NB4 (cell line): ENCODE measurements around the gene TRIO.

ENCODE experiments used
- DNase-seq: peaks from one replicate; pipeline ENCODE4 v3.0.0; 2010; ENCODE audit warnings: low read depth
- H3K4me3 ChIP-seq: one replicate; pipeline ENCODE4 v1.5.1; 2011; ENCODE audit warnings: mild to moderate bottlenecking, low read depth, low read length, moderate library complexity
- MYC ChIP-seq: IDR thresholded peaks from 2 replicates; pipeline ENCODE4 v1.6.1; 2011; ENCODE audit warnings: low read depth, low read length
- POLR2A ChIP-seq: IDR thresholded peaks from 2 replicates; pipeline ENCODE4 v1.6.1; 2011; ENCODE audit warnings: mild to moderate bottlenecking; ENCODE audit not compliant: insufficient read length; ENCODE audit errors: extremely low read depth
- TF ChIP-seq, protein P1 (sequence below): IDR thresholded peaks from 2 replicates; pipeline ENCODE4 v1.6.1; 2011; ENCODE audit warnings: low read depth, low read length
- TF ChIP-seq, protein P2 (sequence below): IDR thresholded peaks from one replicate; pipeline ENCODE4 v1.5.1; 2012; ENCODE audit warnings: low read depth, low read length

The TRIO gene

DNA sequence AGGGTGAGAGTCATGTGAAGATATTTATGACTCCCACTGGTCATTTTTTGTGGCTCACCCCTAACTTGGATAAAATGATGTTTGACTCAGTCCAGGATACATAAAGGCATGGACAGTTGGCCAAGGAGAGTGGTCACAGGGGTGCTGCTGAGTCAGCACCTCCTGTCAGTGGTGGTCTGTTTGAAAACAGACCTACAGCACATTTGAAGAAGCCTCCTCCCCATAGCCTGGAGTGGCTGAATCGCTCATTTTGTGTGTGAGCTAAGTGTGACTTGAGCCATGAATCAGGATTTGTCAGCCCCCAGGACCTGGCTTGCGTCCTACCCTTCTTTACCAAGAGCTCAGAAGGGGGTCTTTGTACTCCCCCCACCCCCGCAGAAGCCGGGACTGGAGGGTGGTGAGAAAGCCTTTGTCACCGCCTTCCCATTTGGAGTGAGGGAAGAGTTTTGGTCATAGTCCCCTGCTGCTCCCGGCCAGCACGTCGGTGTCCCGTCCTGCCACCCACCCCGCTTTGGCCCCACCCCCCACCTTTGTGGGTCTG, 35.6 kb downstream of the TRIO start:
- DNase-seq = no peak
- TF ChIP-seq, protein P1, sequence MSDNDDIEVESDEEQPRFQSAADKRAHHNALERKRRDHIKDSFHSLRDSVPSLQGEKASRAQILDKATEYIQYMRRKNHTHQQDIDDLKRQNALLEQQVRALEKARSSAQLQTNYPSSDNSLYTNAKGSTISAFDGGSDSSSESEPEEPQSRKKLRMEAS = no peak
- TF ChIP-seq POLR2A (no peak), MYC (no peak)
- TF ChIP-seq, protein P2, sequence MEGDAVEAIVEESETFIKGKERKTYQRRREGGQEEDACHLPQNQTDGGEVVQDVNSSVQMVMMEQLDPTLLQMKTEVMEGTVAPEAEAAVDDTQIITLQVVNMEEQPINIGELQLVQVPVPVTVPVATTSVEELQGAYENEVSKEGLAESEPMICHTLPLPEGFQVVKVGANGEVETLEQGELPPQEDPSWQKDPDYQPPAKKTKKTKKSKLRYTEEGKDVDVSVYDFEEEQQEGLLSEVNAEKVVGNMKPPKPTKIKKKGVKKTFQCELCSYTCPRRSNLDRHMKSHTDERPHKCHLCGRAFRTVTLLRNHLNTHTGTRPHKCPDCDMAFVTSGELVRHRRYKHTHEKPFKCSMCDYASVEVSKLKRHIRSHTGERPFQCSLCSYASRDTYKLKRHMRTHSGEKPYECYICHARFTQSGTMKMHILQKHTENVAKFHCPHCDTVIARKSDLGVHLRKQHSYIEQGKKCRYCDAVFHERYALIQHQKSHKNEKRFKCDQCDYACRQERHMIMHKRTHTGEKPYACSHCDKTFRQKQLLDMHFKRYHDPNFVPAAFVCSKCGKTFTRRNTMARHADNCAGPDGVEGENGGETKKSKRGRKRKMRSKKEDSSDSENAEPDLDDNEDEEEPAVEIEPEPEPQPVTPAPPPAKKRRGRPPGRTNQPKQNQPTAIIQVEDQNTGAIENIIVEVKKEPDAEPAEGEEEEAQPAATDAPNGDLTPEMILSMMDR = no peak
- H3K4me3 ChIP-seq = no peak overlapping the region

DNA sequence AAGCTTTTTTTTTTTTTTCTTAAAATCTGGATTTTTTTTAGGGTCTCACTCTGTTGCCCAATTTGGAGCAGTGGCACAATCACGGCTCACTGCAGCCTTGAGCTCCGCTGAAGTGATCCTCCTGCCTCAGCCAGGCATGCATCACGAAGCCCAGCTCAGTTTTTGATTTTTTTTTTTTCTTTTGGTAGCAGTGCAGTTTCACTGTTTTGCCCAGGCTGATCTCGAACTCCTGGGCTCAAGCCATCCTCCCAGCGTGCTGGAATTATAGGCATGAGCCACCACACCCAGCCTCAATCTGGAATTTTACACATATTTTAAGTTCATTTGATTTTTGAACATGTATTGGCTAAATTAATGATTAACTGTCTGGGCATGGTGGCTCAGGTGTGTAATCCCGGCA, 36.3 kb downstream of the TRIO start:
- no peak overlapping the region for H3K4me3 ChIP-seq
- TF ChIP-seq, protein P2 = no peak
- TF ChIP-seq, protein P1 = no peak
- TF ChIP-seq MYC (no peak), POLR2A (no peak)
- no peak for DNase-seq

- TF ChIP-seq, protein P1 = no peak
- TF ChIP-seq, protein P2 = no peak
- TF ChIP-seq MYC (no peak), POLR2A (no peak)
- H3K4me3 ChIP-seq = no peak overlapping the region
- no peak for DNase-seq
Measured at GRCh38 chr5:14180437-14180836, 37.3 kb downstream of the TRIO start.

DNA sequence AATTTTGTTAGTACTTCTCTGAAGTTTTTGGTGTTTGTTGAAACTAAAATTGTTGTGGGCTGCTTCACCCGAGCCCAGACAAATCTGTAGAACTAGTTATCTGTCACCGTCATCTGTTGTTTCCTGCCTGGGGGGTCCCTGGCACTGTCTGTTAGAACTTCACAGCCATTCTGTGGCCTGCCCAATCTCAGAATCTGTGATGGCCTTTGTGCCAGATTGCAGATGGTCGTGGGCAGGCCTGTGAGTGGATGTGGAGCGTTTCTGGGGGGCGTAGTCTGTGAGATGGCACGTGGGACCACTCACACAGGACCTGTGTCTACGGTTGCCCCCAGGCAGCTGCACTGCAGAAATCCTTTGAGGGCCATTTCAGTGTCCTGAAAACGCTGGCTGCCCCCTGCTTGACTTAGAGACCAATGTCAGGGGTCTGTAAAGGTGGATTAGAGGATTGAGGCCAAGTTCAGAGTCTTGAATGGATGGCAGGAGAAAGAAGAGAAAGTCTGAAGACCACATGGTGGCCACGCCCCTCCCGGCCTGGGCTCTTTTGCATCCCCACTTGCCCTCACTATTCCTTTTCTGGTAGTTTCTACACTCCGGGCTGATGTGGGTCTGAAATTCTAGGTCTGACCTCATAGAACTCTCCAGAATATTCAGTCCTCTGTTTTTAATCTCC, 38.3 kb downstream of the TRIO start:
- no peak for DNase-seq
- TF ChIP-seq MYC (no peak), POLR2A (no peak)
- TF ChIP-seq, protein P2 = no peak
- TF ChIP-seq, protein P1 = no peak

DNA sequence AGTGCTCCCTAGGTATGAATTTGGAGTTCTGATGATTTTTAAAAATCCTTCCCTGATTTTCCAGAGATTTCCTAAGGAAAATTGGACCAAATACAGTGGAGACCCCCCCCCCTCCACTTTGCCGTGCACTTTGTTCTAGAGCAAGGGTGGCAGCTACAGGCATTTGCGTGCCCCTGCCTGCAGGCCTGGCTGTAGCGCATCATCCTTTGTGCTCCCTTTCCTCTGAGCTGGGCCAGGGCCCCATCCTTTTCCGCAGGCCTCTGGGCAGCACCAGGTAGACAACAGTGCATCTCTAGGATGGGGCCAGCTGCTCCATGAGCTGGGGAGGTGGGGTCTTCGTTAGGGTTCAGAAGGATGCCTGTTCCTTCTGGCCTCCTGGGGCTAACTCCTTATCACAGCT, 39.6 kb downstream of the TRIO start:
- no peak overlapping the region for H3K4me3 ChIP-seq
- no peak for DNase-seq
- TF ChIP-seq MYC = no peak
- TF ChIP-seq, protein P2 = no peak
- TF ChIP-seq POLR2A = no peak
- TF ChIP-seq, protein P1 = no peak

More for the DNA sequence above, 38.3 kb downstream of the TRIO start:
- H3K4me3 ChIP-seq = no peak overlapping the region
